GM18951 (cell line): ENCODE measurements around the gene FSD1.
"Not testable (repeated sequence)": the region's sequence is repeated elsewhere in the genome, so short reads cannot be mapped to it uniquely, and the experiment has no call there.

Experiments used
- POLR2A ChIP-seq: IDR thresholded peaks from 4 replicates; pipeline ENCODE4 v1.6.1; 2011; ENCODE audit warnings: mild to moderate bottlenecking; ENCODE audit not compliant: insufficient read length, insufficient read depth; ENCODE audit errors: extremely low read depth
- in situ Hi-C: fragments of 300-500 bp; cut with MboI; formaldehyde crosslinking; loops from one replicate; pipeline ENCODE4 v1.12.0; 2022; ENCODE audit warnings: low sequenced_read_pairs, mixed read lengths, inconsistent platforms; ENCODE audit not compliant: unreplicated experiment

The FSD1 gene

DNA sequence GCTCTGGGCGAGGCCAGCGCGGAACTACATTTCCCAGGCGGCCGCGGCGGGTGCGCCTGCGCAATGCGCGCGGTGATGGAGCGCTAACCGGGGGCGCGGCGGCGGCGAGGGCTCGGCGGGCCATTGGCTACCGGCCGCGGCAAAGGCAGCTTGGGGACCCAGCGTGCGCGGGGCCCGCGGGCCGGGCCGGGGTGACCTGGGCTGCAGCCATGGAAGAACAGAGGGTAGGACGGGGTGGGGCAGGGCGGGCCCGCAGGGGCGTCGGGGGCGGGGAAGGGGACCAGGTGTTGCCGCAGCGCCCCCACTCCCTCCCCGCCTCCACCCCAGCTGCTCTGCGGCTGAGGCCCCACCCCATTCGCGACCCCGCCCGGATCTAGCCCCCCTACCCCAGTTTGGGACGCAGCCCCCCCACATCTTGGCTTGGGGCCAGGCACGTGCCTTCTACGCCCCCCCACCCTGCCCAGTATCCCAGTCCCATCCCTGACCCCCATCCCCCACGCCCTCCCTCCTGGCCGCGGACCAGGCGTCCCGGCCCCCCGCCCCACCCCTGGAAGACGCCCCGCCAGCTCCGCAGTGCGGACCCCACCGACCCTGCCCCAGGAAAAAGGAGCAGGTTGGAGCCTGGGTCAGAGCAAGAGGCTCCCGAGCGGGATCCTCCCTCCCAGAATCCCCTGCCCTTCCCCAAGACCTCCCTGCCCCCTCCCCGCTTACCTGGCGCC lies at the start of gene FSD1:
FSD1 (plus strand) TSS at position 61 of the 719 bp plus-strand sequence; CDS start at position 210, 149 bp downstream.
- in situ Hi-C loops = no loop called here
- TF ChIP-seq POLR2A = no peak

DNA sequence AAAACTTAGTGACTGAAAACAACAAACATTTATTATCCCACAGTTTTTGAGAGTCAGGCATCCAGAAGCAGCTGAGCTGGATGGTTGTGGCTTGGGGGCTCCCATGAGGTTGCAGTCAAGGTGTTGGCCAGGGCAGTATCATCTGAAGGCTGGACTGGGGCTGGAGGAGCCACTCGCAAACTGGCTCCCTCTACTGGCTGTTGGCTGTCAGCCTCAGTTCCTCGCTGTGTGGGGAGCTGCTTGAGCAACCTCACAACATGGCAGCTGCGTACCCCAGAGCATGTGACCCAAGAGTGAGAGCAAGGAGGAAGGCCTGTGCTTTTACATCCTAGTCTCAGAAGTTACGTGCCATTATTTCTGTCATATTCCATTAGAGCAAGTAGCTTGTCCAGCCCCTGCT lies 47.8 kb upstream of the FSD1 start:
- no peak for TF ChIP-seq POLR2A
- in situ Hi-C loops = no loop called here

DNA sequence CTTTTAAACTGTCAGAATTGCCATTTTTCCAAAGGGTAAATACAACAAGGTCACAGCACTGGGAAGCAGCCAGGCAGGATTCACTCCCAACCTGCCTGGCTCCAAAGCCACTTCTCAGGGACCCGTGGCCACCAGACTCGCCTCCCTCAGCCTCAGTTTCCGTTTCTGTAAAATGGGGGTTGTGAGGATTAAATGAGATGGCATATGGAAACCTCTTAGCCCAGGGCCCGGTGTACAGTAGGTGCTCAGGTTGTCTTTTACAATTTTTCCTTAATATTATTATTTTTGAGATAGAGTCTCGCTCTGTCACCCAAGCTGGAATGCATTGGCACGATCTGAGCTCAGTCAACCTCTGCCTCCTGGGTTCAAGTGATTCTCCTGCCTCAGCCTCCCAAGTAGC lies 47.4 kb upstream of the FSD1 start:
- TF ChIP-seq POLR2A = no peak

DNA sequence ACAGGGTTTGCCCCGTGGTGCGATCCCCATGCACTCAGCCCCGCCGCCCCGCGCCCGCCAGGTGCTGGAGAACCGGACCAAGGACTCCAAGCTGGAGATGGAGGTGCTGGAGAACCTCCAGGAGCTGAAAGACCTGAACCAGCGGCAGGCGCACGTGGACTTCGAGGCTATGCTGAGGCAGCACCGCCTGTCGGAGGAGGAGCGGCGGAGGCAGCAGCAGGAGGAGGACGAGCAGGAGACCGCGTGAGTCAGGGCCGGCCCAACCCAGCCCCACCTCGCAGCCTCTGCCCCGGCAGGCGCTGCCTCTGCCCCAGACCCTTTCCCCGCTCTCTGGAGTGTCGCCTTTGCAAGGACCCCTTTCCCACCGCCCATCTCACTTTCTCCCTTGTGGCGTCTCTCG lies 46.2 kb upstream of the FSD1 start:
- in situ Hi-C loops = no loop called here
- TF ChIP-seq POLR2A = no peak

More for the DNA sequence above, 47.4 kb upstream of the FSD1 start:
- in situ Hi-C loops = no loop called here

DNA sequence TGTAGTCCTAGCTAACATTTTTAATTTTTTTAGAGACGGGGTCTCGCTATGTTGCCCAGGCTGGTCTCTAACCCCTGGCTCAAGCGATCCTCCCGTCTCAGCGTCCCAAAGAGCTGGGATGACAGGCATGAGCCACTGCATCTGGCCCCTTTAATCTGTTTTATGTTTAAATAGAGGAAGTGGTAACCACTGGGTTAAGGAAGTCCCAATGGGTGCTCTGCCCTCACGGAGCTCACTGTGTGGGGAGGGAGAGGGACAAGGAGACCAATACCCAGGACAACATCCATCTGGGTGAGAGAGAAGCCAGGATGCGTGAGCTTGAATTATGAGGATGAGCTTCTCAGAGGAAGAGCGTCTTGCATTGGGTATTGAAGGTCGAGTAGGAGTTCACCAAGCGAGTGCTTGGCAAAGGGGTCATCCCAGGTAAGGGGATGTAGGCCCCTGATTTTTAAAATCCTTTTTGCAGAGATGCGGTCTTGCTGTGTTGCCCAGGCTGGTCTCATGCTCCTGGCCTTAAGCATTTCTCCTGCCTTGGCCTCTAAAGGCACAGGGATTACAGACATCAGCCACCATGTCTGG lies 43.7 kb upstream of the FSD1 start:
- in situ Hi-C loops = no loop called here

DNA sequence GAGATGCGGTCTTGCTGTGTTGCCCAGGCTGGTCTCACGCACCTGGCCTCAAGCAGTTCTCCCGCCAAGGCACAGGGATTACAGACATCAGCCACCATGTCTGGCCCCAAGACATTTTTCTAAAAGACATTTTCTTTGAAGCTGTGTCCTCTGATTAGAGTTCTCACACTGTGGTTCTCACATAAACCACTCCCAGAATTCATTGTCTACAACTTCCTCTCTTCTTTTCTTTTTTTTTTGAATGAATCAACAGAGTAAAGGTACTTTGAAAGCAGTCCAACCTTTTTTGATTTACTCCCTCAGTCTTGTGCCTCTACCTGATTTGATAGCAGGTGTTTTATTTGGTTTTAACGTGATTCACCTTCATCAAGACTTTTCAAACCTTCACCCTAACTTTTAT lies 39.6 kb upstream of the FSD1 start:
- in situ Hi-C loops = no loop called here

More for the DNA sequence above, 43.7 kb upstream of the FSD1 start:
- no peak for TF ChIP-seq POLR2A

DNA sequence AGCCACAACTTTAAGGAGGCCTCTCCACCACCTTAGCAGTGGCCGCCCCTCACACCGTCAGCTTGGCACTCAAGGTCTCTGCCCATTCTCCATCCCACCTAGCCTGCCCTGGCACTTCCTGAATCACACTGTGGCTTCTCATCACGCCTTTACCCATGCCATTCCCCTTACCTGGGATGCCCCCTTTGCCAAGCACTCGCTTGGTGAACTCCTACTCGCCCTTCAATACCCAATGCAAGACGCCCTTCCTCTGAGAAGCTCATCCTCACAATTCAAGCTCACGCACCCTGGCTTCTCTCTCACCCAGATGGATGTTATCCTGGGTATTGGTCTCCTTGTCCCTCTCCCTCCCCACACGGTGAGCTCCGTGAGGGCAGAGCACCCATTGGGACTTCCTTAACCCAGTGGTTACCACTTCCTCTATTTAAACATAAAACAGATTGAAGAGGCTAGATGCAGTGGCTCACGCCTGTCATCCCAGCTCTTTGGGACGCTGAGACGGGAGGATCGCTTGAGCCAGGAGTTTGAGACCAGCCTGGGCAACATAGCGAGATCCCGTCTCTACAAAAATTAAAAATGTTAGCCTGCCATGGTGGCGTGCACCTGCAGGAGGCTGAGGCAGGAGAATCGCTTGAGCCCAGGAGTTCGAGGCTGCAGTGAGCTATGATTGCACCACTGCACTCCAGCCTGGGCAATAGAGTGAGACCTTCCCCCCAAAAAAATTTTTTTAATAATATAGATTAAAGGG lies 38.0 kb upstream of the FSD1 start:
- in situ Hi-C loops = no loop called here
- no peak for TF ChIP-seq POLR2A

More for the DNA sequence above, 39.6 kb upstream of the FSD1 start:
- TF ChIP-seq POLR2A = no peak

DNA sequence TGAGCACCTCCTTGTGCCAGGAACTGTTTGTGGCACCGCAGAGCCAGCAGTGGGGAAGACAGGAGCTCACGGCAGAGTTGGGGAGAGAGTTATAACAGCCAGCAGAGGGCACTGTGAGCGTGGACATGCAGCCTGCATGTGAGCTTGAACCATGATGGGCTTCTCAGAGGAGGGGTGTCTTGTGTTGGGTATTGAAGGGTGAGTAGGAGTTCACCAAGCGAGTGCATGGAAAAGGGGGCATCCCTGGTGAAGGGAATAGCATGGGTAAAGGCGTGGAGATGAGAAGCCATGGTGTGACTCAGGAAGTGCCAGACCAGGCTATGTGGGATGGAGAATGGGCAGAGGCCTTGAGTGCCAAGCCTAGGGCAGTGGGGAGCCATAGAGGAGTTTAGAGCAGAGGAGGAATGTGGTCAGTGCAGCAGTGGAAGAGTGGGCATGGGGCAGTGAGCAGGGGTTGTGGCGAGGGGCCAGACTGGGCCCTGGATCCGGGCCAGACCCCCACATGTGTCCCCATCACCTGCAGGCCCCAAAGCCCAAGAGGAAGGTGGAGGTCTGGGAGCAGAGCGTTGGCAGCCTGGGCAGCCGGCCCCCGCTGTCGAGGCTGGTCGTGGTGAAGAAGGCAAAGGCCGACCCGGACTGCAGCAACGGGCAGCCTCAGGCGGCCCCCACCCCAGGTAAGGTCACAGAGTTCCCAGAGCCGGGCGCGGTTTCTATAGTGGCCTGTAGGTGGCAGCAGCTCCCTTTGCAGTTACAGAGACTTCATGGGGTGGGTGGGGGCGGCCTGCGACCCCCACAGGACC lies 37.1 kb upstream of the FSD1 start:
- TF ChIP-seq POLR2A = no peak

DNA sequence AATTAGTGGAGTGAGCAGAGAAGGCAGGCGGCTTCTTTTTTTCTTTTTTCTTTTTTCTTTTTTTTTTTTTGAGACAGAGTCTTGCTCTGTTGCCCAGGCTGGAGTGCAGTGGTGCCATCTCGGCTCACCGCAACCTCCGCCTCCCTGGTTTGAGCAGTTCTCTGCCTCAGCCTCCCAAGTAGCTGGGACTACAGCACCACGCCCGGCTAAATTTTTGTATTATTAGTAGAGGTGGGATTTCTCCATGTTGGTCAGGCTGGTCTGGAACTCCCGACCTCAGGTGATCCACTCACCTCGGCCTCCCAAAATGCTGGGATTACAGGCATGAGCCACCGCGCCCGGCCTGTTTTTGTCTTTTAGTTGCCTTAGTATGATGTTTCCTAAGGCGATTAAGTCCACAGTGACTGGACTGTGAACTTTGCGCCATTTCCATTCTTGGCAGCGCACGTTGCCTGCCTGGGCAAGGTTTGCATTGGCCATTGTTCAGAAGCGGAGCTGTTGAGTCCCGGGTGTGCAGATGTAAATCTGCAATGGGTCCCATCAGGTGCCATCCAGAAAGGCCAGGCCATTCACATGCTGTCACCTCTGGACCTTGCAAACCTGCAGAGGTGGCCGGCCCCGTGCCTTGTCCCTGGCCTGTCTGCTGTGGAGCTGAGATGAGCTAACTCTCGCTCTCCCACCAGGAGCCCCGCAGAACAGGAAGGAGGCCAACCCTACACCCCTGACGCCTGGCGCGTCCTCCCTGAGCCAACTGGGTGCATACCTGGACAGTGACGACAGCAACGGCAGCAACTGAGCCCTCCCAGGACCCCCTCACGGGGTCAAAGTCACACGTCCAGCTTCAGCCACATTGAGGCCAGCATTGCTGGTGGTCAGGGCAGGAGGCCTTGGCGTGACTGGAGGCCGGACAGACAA lies 36.2 kb upstream of the FSD1 start:
- in situ Hi-C loops = no loop called here
- no peak for TF ChIP-seq POLR2A

More for the DNA sequence above, 37.1 kb upstream of the FSD1 start:
- in situ Hi-C loops = no loop called here

DNA sequence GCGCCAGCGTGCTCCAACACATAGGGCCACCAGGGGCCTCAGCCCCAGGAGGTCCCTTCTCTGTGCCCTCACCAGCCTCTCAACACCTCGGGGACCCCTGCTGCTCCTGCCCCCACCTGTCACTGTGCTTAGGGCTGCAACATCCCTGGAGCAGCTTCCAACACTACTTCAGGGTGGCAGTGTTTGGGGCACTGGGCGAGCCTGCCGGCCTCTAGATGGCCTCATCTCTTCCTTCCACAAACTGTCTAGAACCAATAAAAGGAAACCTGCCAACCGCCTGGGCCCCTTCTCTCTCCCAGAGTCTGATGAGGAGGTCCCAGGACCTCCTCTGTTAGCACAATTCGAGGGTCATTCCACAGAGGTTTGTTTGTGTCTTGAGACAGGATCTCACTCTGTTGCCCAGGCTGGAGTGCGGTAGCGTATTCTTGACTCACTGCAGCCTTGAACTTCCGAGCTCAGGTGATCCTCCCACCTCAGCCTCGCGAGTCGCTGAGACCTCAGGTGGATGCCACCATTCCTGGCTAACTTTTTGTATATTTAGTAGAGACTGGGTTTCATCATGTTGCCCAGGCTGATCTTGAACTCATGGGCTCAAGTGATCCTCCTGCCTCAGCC lies 35.5 kb upstream of the FSD1 start:
- in situ Hi-C loops = no loop called here
- TF ChIP-seq POLR2A = no peak

DNA sequence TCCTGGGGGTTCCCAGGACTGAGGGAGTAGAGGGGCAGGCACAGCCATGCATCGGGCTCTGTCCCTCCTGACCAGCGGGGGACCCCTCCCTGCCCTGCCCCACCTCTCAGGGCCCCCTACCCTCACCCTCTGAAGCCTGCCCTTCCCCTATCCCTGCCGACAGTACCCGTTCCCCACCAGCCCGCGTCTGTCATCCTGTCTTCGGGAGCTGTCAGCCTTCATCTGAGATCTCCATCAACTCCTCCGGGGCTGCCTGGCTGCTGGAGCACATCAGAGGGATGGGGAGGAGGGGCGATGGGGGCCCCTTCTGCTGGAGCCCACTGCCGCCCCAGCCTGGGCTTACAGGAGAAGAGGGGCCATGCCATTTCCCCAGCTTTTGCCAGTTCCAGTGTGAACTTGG lies 31.5 kb upstream of the FSD1 start:
- no peak for TF ChIP-seq POLR2A
- in situ Hi-C loops = no loop called here

DNA sequence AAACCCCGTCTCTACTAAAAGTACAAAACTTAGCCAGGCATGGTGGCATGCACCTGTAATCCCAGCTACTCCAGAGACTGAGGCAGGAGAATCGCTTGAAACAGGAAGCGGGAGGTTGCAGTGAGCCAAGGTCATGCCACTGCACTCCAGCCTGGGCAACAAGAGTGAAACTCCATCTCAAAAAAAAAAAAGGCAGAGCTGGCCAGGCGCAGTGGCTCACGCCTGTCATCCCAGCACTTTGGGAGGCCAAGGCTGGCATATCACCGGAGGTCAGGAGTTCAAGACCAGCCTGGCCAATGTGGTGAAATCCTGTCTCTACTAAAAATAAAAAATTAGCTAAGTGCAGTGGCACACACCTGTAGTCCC lies 30.1 kb upstream of the FSD1 start:
- in situ Hi-C loops = not testable (repeated sequence)
